22Rv1 (cell line): Measurements from ENCODE around the gene TGFBR3.

Experiments
- H3K27ac ChIP-seq: fragments of 450-650 bp; 2 replicates; pipeline ENCODE4 v1.5.1; 2017
- ZFX ChIP-seq: fragments of 450-650 bp; IDR thresholded peaks from 2 replicates; pipeline ENCODE4 v1.6.1; 2017; ENCODE audit warnings: antibody characterized with exemption, borderline replicate concordance
- TF ChIP-seq, protein P1 (sequence below): fragments of 450-650 bp; IDR thresholded peaks from 2 replicates; pipeline ENCODE4 v1.5.1; 2017; ENCODE audit warnings: mild to moderate bottlenecking

TGFBR3 gene

DNA sequence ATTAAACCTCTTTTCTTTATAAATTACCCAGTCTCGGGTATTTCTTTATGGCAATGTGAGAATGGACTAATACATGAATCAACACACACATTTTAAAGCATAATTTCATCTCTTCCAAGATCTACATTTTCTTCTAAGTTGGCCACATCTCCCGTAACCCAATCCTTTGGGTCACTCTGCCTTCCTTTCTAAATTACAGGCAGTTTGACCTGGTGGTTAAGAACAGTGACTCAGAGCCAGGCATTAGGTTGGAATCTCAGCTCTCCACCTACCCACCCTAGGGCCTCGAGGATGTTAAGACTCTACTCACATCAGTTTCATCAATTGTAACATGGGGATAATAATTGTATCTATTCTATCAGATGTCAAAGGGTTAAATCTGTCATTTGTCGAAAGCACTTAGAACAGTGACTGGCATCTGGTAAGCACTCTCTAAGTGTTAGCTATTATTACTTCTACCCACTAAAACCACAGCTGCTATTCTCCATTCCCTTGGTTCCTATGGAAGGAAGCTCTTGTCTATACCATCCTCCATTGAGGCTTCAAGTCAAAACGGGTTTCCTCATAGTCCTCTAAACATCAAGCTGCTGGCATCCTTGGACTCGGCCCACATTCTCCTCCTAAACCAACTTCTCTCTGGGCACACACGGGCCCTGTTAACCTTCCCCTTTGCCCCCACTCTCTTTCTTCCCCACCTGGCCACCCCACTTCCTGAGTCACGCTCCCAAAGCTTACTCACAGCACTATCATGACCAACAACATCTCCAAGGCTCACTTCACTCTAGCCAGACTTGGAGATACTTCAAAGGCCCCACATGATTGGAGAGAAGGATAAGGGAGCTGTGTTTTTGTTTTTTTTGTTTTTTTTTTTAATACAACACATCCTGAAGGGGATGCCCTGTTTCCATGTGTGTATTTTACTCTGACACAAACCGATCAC lies 116.9 kb downstream of the TGFBR3 start:
- H3K27ac ChIP-seq = no peak overlapping the region
- no peak for TF ChIP-seq ZFX
- TF ChIP-seq, protein P1, sequence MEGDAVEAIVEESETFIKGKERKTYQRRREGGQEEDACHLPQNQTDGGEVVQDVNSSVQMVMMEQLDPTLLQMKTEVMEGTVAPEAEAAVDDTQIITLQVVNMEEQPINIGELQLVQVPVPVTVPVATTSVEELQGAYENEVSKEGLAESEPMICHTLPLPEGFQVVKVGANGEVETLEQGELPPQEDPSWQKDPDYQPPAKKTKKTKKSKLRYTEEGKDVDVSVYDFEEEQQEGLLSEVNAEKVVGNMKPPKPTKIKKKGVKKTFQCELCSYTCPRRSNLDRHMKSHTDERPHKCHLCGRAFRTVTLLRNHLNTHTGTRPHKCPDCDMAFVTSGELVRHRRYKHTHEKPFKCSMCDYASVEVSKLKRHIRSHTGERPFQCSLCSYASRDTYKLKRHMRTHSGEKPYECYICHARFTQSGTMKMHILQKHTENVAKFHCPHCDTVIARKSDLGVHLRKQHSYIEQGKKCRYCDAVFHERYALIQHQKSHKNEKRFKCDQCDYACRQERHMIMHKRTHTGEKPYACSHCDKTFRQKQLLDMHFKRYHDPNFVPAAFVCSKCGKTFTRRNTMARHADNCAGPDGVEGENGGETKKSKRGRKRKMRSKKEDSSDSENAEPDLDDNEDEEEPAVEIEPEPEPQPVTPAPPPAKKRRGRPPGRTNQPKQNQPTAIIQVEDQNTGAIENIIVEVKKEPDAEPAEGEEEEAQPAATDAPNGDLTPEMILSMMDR = no peak

DNA sequence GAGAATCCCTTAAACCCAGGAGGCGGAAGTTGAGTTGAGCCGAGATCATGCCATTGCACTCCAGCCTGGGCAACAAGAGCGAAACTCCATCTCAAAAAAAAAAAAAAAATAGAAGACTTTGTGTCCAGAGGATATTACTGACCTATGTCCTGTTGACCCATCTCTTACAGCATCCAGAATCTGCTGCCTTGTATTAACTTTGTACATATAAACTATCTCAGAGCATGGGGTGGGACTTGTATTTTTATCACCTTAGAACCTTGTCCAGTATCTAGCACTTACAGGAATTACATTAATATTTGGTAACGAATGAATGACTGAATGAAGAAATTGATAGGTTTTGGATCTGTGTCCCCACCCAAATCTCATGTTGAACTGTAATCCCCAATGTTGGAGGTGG lies 117.8 kb downstream of the TGFBR3 start:
- H3K27ac ChIP-seq = no peak overlapping the region
- no peak for TF ChIP-seq ZFX
- TF ChIP-seq, protein P1 = no peak

DNA sequence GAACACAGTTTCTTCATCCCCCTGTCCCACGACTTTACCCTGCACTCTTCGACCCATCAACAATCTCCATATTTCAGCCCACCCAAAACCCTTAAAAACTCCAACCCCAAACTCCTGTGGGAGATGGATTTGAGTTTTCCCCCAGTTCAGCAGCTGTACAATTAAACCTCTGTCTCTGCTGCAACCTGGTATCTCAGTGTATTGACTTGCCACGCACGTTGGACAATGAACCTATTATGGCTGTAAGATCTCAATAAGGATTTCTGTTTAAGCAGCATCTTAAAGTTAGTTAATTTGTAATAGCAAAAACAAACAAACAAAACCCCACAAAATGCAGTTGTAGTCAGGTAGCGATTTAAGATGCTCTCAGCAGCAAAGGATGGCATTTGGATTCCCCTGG lies 119.1 kb downstream of the TGFBR3 start:
- no peak overlapping the region for H3K27ac ChIP-seq
- TF ChIP-seq ZFX = no peak
- TF ChIP-seq, protein P1 = no peak

DNA sequence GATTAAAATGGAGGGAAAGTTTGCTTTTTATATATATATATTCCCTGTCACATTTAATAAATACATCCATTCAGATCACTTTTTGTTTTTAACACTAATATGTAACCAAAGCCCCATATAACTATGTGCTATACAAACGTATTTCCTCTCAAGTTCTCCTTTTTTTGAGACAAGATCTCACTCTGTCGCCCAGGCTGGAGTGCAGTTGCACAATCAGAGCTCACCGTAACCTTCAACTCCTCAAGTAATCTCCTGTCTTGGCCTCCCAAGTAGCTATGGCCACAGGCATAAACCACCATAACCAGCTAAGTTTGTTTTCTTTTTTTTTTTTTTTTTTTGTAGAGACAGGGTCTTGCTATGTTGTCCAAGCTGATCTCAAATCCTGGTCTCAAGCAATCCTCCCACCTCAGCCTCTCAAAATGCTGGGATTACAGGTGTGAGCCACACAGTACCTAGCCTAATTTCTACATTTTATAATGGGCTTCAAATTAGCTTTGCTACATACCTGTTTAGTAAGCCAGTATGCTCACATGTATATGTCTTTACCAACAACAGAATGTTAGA lies 120.0 kb downstream of the TGFBR3 start:
- TF ChIP-seq, protein P1 = no peak
- TF ChIP-seq ZFX = no peak
- no peak overlapping the region for H3K27ac ChIP-seq

DNA sequence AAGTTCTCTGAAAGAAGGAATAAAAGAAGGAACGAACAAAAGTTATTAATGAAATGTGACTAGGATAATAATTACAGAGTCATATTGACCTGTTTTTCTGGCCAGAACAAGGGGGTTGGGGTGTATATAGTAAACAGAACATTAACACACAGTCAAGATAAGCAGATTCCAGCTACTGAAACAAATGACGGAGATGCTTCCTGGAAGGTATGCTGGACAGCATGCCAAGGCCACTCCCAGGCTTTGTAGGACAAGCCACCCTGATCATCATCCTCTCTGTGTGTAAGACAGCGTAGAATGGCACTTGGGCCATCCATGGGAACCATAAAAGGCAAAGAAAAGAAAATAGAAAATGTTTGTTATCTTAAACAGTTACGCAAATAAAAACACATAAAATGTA lies 120.7 kb downstream of the TGFBR3 start:
- no peak overlapping the region for H3K27ac ChIP-seq
- TF ChIP-seq, protein P1 = no peak
- no peak for TF ChIP-seq ZFX

DNA sequence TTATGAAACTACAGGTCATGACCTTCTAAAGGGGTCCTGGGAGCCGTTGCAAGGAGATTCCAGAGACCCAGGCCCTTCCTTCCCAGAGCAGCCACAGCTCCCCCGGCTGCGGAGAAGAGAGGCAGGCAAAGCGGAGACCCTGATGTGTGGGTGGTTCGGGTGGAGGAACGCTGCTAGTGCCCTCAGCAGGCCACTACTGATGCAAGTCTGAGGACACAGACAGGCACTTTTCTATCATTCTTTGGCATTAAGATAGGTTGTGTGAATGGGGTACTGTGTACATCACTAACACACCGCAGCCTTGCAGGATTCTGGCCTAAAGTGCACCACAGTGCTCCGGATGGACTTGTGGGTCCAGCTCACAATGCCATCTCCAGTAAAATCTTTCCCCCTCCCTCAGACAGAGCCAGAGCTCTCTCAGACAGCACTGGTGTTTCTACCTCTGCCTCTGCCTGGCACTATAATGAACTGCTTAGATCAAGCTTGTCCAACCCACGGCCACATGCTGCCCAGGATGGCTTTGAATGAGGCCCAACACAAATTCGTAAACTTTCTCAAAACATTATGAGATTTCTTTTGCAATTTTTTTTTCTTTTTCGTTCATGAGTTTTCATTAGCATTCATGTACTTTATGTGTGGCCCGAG lies 121.4 kb downstream of the TGFBR3 start:
- TF ChIP-seq ZFX = no peak
- TF ChIP-seq, protein P1 = no peak
- H3K27ac ChIP-seq = no peak overlapping the region

DNA sequence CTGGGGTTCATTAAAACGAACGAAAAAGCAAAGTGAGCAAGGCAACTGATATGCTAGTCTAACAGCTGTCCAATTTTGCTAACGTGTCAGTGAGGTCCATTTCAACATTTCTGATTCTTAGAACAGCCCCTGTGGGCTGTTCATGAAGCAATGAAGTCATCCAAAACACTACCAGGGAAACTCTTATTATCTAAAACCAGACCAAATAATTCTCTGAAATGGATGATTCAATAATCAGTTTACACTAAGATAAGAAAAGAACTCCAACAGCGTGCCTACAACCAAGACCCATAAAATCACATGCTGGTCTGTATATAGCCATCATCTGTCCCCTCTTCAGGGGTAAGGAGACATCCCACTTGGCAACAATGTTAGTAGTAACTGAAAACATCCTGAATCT lies 122.7 kb downstream of the TGFBR3 start:
- no peak for TF ChIP-seq ZFX
- TF ChIP-seq, protein P1 = no peak
- H3K27ac ChIP-seq = no peak overlapping the region
